Panc1 (cell line): Measurements from ENCODE around the gene SLC66A2. TPM values are rescaled to one million over a fixed set of nuclear protein-coding genes. Genes with fewer than 3 reads are reported as not detected.

ENCODE experiments used
- ATAC-seq: fragments of 200-7000 bp; cut with Tn5 transposase; 2 replicates; pipeline ENCODE4 v1.9.1; 2020; ENCODE audit warnings: mild to moderate bottlenecking, moderate library complexity
- BruUV-seq: library from RNA; stranded (reverse); fragments of 400-500 nt; replicated peaks from 2 replicates; lab custom pipeline; 2021; lab: Mats Ljungman, UMichigan
- CTCF ChIA-PET: fragments of 300-600 bp; sonication (Branson Sonifier 250); formaldehyde crosslinking; loops from one replicate; lab custom pipeline; 2022; ENCODE audit warnings: antibody characterized with exemption; lab: Charles Lee
- POLR2A ChIA-PET: fragments of 300-600 bp; sonication (Branson Sonifier 250); formaldehyde crosslinking; loops from one replicate; lab custom pipeline; 2022; ENCODE audit warnings: antibody characterized with exemption; lab: Charles Lee
- DNase-seq: peaks from one replicate; pipeline ENCODE4 v3.0.0-alpha.2; 2010; ENCODE audit warnings: low read depth, low spot score
- H3K27ac ChIP-seq: 2 replicates; pipeline ENCODE4 v1.5.1; 2011; ENCODE audit warnings: mild to moderate bottlenecking, low read length, inconsistent platforms
- H3K27me3 ChIP-seq: fragments of 200-500 bp; sonication (Bioruptor generic); 2 replicates; pipeline ENCODE4 v1.6.0; 2014; ENCODE audit warnings: low read length, inconsistent platforms; ENCODE audit not compliant: control insufficient read depth, insufficient read depth
- H3K36me3 ChIP-seq: fragments of 200-500 bp; sonication (Bioruptor generic); 2 replicates; pipeline ENCODE4 v1.5.1; 2014; ENCODE audit warnings: inconsistent platforms, mild to moderate bottlenecking, low read length, moderate library complexity; ENCODE audit not compliant: control insufficient read depth, insufficient read depth
- H3K4me1 ChIP-seq: 2 replicates; pipeline ENCODE4 v1.5.1; 2011; ENCODE audit warnings: inconsistent platforms, mild to moderate bottlenecking, low read length, moderate library complexity; ENCODE audit not compliant: control insufficient read depth, insufficient read depth
- H3K4me3 ChIP-seq, 2 experiments: 2 replicates each; pipeline ENCODE4 v1.5.1; 2011 to 2012; ENCODE audit warnings: low read depth in 2 of 2, low read length in 2 of 2, mild to moderate bottlenecking in 2 of 2, inconsistent platforms in 1 of 2, moderate library complexity in 1 of 2
- H3K9me3 ChIP-seq: fragments of 200-500 bp; sonication (Bioruptor generic); 2 replicates; pipeline ENCODE4 v1.5.1; 2014; ENCODE audit warnings: low read depth, mild to moderate bottlenecking, inconsistent platforms, low read length, moderate library complexity; ENCODE audit not compliant: control insufficient read depth, insufficient read depth
- POLR2AphosphoS5 ChIP-seq: IDR thresholded peaks from 2 replicates; pipeline ENCODE4 v1.6.1; 2012; ENCODE audit warnings: mild to moderate bottlenecking, low read depth, low read length, moderate library complexity
- REST ChIP-seq, 2 experiments: IDR thresholded peaks; 2 replicates each; pipeline ENCODE4 v1.6.1; 2011 to 2012; ENCODE audit warnings: low read depth in 2 of 2, control low read depth in 1 of 2, low read length in 1 of 2, mild to moderate bottlenecking in 1 of 2, moderate library complexity in 1 of 2; ENCODE audit not compliant: insufficient read depth in 1 of 2
- SIN3A ChIP-seq: IDR thresholded peaks from 2 replicates; pipeline ENCODE4 v1.6.1; 2012; ENCODE audit warnings: low read depth, mild to moderate bottlenecking, low read length, moderate library complexity, borderline replicate concordance; ENCODE audit not compliant: insufficient read depth
- TCF7L2 ChIP-seq: IDR thresholded peaks from 2 replicates; pipeline ENCODE4 v1.6.1; 2011; ENCODE audit warnings: mild to moderate bottlenecking, low read depth, low read length, inconsistent platforms
- in situ Hi-C: cut with HindIII; loops from 2 replicates; pipeline ENCODE4 v1.10.0; 2016; ENCODE audit warnings: low sequenced_read_pairs, low pct_unique_long_range_greater_than_20kb
- intact Hi-C: fragments of 100-400 bp; cut with micrococcal nuclease; formaldehyde crosslinking; loops from one replicate; pipeline ENCODE4 v1.10.0; 2022; ENCODE audit not compliant: unreplicated experiment
- total RNA-seq: library from RNA; stranded (reverse); gene quantifications from one replicate; pipeline ENCODE4 v1.2.1, GENCODE V29; 2021; ENCODE audit not compliant: unreplicated experiment
- TF ChIP-seq, protein P1 (sequence below): fragments of 450-650 bp; IDR thresholded peaks from 2 replicates; pipeline ENCODE4 v1.5.1; 2017; ENCODE audit warnings: mild to moderate bottlenecking

Gene SLC66A2
- total RNA-seq, 1 experiment from 2014 or later = 92.5 TPM

- CTCF ChIA-PET = no interaction called here
- H3K4me1 ChIP-seq = peaks cover 23% of the 10 kb centered on the region
- 0 out of 2 replicates have a peak, but pooled peaks cover 3% of the 10 kb centered on the region for H3K36me3 ChIP-seq
- intact Hi-C loops = no loop called here
- H3K9me3 ChIP-seq = no peaks in the 10 kb centered on the region
- ATAC-seq = no peak
- POLR2A ChIA-PET = no interaction called here
- no peaks in the 10 kb centered on the region for H3K27me3 ChIP-seq
- TF ChIP-seq, protein P1, sequence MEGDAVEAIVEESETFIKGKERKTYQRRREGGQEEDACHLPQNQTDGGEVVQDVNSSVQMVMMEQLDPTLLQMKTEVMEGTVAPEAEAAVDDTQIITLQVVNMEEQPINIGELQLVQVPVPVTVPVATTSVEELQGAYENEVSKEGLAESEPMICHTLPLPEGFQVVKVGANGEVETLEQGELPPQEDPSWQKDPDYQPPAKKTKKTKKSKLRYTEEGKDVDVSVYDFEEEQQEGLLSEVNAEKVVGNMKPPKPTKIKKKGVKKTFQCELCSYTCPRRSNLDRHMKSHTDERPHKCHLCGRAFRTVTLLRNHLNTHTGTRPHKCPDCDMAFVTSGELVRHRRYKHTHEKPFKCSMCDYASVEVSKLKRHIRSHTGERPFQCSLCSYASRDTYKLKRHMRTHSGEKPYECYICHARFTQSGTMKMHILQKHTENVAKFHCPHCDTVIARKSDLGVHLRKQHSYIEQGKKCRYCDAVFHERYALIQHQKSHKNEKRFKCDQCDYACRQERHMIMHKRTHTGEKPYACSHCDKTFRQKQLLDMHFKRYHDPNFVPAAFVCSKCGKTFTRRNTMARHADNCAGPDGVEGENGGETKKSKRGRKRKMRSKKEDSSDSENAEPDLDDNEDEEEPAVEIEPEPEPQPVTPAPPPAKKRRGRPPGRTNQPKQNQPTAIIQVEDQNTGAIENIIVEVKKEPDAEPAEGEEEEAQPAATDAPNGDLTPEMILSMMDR = no peak
- TF ChIP-seq SIN3A = no peak
- no peak for TF ChIP-seq TCF7L2
- TF ChIP-seq POLR2AphosphoS5 = no peak
- no peak for TF ChIP-seq REST (IDR thresholded peaks at IDR 0.05; ENCODE audit: insufficient read depth in 1 of 2, low read depth in 2 of 2, low read length in 1 of 2)
- no TSS peak for BruUV-seq
- no peak overlapping the region for H3K27ac ChIP-seq
- no peak for DNase-seq
- in situ Hi-C loops = no loop called here
- no peak overlapping the region for H3K4me3 ChIP-seq
Measured at GRCh38 chr18:79980585-79980984, 29.1 kb upstream of the SLC66A2 start.

- in situ Hi-C loops = no loop called here
- POLR2A ChIA-PET = interaction anchor here (0.6 kb wide), 1 partner anchor 8 kb away, joined by 4 read pairs; no protein-coding TSS in a partner anchor
- H3K9me3 ChIP-seq = no peaks in the 10 kb centered on the region
- TF ChIP-seq POLR2AphosphoS5 (no peak), TCF7L2 (no peak), REST (IDR thresholded peaks at IDR 0.05; ENCODE audit: insufficient read depth in 1 of 2, low read depth in 2 of 2, low read length in 1 of 2) (no peak), SIN3A (no peak)
- TF ChIP-seq, protein P1 = no peak
- intact Hi-C loops = loop anchor here (10.0 kb wide), 1 partner anchor 165 kb away; no protein-coding TSS in a partner anchor
- 0 out of 2 replicates have a peak, but pooled peaks cover 3% of the 10 kb centered on the region for H3K36me3 ChIP-seq
- no peak overlapping the region for H3K4me3 ChIP-seq
- CTCF ChIA-PET = no interaction called here
- ATAC-seq (no peak; the same call in 1 of the 2 replicates), DNase-seq (no peak)
- peaks cover 23% of the 10 kb centered on the region for H3K4me1 ChIP-seq
- H3K27me3 ChIP-seq = no peaks in the 10 kb centered on the region
- H3K27ac ChIP-seq = no peak overlapping the region
- no TSS peak for BruUV-seq
Measured at GRCh38 chr18:79979843-79980242, 28.4 kb upstream of the SLC66A2 start.
